HepG2 (cell line): ENCODE results near the gene OST4. TPM values are rescaled to one million over a fixed set of nuclear protein-coding genes. Genes with fewer than 3 reads are reported as not detected.

ENCODE experiments used
- ATF7-NPFF ChIP-seq: sonication (generic); formaldehyde crosslinking; IDR thresholded peaks from 2 replicates; pipeline ENCODE4 v1.8.1; 2023; ENCODE audit warnings: mild to moderate bottlenecking, low read depth, missing genetic modification reagents, moderate library complexity
- PRMT3 ChIP-seq: sonication (generic); formaldehyde crosslinking; IDR thresholded peaks from 2 replicates; pipeline ENCODE4 v1.8.1; 2022; ENCODE audit warnings: low read depth, mild to moderate bottlenecking, moderate library complexity, missing genetic modification reagents, borderline replicate concordance
- WIZ ChIP-seq: sonication (generic); formaldehyde crosslinking; IDR thresholded peaks from 2 replicates; pipeline ENCODE4 v1.5.1; 2020; ENCODE audit warnings: mild to moderate bottlenecking, missing genetic modification reagents
- ZFP82 ChIP-seq: sonication (generic); formaldehyde crosslinking; IDR thresholded peaks from 2 replicates; pipeline ENCODE4 v1.5.1; 2020; ENCODE audit warnings: mild to moderate bottlenecking, missing genetic modification reagents, borderline replicate concordance
- ZMAT3 ChIP-seq: sonication (generic); formaldehyde crosslinking; conservative IDR thresholded peaks from 2 replicates; pipeline ENCODE4 v1.7.0; 2021; ENCODE audit warnings: missing genetic modification reagents
- ZSCAN21 ChIP-seq: sonication (generic); formaldehyde crosslinking; IDR thresholded peaks from 2 replicates; pipeline ENCODE4 v1.8.0; 2022; ENCODE audit warnings: mild to moderate bottlenecking, missing genetic modification reagents, moderate library complexity, borderline replicate concordance
- polyA plus RNA-seq, 8 experiments: library from polyadenylated mRNA; depleted of rRNA in 3 of 8; stranded (reverse) in 7 of 8; unstranded in 1 of 8; fragments of >200 nt; fragmentation: Illumina TruSeq in 4 of 8; extraction: Trizol in 4 of 8; gene quantifications; 2 replicates each; pipeline versions ENCODE4 v1.2.1 to v1.2.3, GENCODE V29; 2011 to 2016; ENCODE audit warnings: low read depth in 4 of 8, missing spikeins in 1 of 8, mixed read lengths in 1 of 8; ENCODE audit not compliant: insufficient read depth in 1 of 8
- total RNA-seq, 5 experiments: library from RNA; depleted of rRNA; stranded (reverse); fragments of >200 nt; fragmentation: Illumina TruSeq; extraction: Trizol; gene quantifications; 2 replicates each; pipeline ENCODE4 v1.2.3, GENCODE V29; 2016; ENCODE audit warnings: low read depth in 1 of 5
- TF ChIP-seq, protein P1 (sequence below): sonication (generic); formaldehyde crosslinking; IDR thresholded peaks from one replicate; pipeline ENCODE4 v1.5.1; 2020; ENCODE audit warnings: mild to moderate bottlenecking, missing genetic modification reagents; ENCODE audit errors: not compliant biosample characterization
- TF ChIP-seq, protein P2 (sequence below): sonication (generic); formaldehyde crosslinking; IDR thresholded peaks from 2 replicates; pipeline ENCODE4 v1.5.1; 2020; ENCODE audit warnings: mild to moderate bottlenecking, moderate library complexity, missing genetic modification reagents
- TF ChIP-seq, protein P3 (sequence below): sonication (generic); formaldehyde crosslinking; IDR thresholded peaks from 2 replicates; pipeline ENCODE4 v1.8.1; 2023; ENCODE audit warnings: missing genetic modification reagents, inconsistent platforms, borderline replicate concordance
- TF ChIP-seq, protein P4 (sequence below): sonication (generic); formaldehyde crosslinking; IDR thresholded peaks from 2 replicates; pipeline ENCODE4 v1.5.0; 2020; ENCODE audit warnings: mild to moderate bottlenecking, missing genetic modification reagents, borderline replicate concordance
- TF ChIP-seq, protein P5 (sequence below): sonication (generic); formaldehyde crosslinking; conservative IDR thresholded peaks from 2 replicates; pipeline ENCODE4 v1.4.0; 2020; ENCODE audit warnings: missing genetic modification reagents

Gene OST4
- total and polyA plus RNA-seq, 2 of the 13 experiments (the other 11 are each of a cell fraction or from before 2014, with no cell fraction given) = 498 to 584 TPM

DNA sequence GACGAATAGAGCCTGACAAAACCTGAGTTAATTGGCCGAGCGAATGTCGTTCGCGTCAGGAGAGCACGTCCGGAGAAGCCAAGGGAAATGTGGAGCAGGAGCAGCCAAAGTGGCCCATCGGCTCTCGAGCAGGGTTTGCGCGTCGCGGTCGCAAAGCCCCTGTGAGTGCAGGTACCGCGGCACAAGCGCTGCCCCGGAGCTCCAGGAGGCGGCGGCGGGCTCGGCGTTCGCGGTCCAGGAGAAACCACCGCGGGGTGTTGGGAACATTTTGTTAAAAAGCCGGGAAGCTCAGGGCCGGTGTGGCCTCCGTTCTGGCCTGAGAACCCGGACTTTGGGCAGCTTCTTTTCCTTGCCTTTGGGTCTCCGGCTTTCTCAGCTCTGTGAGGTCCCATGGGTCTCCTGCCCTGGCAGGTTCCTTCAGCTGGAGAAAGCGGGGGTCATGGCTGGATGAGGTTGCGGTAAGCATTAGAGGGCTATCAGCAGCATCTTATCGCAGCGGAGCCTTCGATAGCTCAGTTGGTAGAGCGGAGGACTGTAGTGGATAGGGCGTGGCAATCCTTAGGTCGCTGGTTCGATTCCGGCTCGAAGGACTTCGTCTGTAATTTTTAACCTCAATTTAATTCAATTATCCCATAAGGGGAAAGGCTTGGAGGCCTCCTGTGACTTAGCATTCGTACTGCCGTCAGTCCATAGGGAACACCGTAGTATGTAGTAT lies 21.0 kb downstream of the OST4 start (continued):
- TF ChIP-seq, protein P1, sequence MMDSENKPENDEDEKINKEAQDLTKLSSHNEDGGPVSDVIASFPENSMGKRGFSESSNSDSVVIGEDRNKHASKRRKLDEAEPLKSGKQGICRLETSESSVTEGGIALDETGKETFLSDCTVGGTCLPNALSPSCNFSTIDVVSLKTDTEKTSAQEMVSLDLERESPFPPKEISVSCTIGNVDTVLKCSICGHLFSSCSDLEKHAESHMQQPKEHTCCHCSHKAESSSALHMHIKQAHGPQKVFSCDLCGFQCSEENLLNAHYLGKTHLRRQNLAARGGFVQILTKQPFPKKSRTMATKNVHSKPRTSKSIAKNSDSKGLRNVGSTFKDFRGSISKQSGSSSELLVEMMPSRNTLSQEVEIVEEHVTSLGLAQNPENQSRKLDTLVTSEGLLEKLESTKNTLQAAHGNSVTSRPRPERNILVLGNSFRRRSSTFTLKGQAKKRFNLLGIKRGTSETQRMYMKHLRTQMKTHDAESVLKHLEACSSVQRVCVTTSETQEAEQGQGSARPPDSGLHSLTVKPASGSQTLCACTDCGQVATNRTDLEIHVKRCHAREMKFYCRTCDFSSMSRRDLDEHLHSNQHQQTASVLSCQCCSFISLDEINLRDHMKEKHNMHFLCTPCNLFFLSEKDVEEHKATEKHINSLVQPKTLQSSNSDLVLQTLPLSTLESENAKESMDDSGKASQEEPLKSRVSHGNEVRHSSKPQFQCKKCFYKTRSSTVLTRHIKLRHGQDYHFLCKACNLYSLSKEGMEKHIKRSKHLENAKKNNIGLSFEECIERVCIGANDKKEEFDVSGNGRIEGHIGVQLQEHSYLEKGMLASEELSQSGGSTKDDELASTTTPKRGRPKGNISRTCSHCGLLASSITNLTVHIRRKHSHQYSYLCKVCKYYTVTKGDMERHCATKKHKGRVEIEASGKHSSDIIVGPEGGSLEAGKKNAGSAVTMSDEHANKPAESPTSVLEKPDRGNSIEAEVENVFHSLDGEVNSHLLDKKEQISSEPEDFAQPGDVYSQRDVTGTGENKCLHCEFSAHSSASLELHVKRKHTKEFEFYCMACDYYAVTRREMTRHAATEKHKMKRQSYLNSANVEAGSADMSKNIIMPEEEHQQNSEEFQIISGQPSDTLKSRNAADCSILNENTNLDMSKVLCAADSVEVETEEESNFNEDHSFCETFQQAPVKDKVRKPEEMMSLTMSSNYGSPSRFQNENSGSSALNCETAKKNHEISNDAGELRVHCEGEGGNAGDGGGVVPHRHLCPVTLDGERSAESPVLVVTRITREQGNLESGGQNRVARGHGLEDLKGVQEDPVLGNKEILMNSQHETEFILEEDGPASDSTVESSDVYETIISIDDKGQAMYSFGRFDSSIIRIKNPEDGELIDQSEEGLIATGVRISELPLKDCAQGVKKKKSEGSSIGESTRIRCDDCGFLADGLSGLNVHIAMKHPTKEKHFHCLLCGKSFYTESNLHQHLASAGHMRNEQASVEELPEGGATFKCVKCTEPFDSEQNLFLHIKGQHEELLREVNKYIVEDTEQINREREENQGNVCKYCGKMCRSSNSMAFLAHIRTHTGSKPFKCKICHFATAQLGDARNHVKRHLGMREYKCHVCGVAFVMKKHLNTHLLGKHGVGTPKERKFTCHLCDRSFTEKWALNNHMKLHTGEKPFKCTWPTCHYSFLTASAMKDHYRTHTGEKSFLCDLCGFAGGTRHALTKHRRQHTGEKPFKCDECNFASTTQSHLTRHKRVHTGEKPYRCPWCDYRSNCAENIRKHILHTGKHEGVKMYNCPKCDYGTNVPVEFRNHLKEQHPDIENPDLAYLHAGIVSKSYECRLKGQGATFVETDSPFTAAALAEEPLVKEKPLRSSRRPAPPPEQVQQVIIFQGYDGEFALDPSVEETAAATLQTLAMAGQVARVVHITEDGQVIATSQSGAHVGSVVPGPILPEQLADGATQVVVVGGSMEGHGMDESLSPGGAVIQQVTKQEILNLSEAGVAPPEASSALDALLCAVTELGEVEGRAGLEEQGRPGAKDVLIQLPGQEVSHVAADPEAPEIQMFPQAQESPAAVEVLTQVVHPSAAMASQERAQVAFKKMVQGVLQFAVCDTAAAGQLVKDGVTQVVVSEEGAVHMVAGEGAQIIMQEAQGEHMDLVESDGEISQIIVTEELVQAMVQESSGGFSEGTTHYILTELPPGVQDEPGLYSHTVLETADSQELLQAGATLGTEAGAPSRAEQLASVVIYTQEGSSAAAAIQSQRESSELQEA (CRISPR knock-in tag) = no peak
- 0 out of 2 replicates have a peak, but pooled peaks have one; percentile 83 for TF ChIP-seq ZMAT3
- peak; percentile 94 for TF ChIP-seq WIZ (CRISPR knock-in tag)
- TF ChIP-seq PRMT3 (CRISPR knock-in tag) = no peak; the same call in 1 of the 2 replicates
- no peak; the same call in 1 of the 2 replicates for TF ChIP-seq ZSCAN21 (CRISPR knock-in tag)
- TF ChIP-seq, protein P2, sequence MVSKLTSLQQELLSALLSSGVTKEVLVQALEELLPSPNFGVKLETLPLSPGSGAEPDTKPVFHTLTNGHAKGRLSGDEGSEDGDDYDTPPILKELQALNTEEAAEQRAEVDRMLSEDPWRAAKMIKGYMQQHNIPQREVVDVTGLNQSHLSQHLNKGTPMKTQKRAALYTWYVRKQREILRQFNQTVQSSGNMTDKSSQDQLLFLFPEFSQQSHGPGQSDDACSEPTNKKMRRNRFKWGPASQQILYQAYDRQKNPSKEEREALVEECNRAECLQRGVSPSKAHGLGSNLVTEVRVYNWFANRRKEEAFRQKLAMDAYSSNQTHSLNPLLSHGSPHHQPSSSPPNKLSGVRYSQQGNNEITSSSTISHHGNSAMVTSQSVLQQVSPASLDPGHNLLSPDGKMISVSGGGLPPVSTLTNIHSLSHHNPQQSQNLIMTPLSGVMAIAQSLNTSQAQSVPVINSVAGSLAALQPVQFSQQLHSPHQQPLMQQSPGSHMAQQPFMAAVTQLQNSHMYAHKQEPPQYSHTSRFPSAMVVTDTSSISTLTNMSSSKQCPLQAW = peak; percentile 27; the same call in 1 of the 2 replicates
- TF ChIP-seq ZFP82 (CRISPR knock-in tag) = peak; percentile 89; the same call in 1 of the 2 replicates
- peak; percentile 51; the same call in 1 of the 2 replicates for TF ChIP-seq ATF7-NPFF (CRISPR knock-in tag)
- TF ChIP-seq, protein P3, sequence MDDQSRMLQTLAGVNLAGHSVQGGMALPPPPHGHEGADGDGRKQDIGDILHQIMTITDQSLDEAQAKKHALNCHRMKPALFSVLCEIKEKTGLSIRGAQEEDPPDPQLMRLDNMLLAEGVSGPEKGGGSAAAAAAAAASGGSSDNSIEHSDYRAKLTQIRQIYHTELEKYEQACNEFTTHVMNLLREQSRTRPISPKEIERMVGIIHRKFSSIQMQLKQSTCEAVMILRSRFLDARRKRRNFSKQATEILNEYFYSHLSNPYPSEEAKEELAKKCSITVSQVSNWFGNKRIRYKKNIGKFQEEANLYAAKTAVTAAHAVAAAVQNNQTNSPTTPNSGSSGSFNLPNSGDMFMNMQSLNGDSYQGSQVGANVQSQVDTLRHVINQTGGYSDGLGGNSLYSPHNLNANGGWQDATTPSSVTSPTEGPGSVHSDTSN = 0 out of 2 replicates have a peak, but pooled peaks have one; percentile 40
- TF ChIP-seq, protein P4, sequence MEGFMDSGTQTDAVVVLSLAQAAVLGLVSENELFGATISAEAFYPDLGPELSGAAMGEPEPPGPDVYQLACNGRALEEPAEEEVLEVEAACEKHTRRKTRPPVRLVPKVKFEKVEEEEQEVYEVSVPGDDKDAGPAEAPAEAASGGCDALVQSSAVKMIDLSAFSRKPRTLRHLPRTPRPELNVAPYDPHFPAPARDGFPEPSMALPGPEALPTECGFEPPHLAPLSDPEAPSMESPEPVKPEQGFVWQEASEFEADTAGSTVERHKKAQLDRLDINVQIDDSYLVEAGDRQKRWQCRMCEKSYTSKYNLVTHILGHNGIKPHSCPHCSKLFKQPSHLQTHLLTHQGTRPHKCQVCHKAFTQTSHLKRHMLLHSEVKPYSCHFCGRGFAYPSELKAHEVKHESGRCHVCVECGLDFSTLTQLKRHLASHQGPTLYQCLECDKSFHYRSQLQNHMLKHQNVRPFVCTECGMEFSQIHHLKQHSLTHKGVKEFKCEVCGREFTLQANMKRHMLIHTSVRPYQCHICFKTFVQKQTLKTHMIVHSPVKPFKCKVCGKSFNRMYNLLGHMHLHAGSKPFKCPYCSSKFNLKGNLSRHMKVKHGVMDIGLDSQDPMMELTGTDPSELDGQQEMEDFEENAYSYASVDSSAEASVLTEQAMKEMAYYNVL (CRISPR knock-in tag) = peak; percentile 47; the same call in 1 of the 2 replicates
- TF ChIP-seq, protein P5, sequence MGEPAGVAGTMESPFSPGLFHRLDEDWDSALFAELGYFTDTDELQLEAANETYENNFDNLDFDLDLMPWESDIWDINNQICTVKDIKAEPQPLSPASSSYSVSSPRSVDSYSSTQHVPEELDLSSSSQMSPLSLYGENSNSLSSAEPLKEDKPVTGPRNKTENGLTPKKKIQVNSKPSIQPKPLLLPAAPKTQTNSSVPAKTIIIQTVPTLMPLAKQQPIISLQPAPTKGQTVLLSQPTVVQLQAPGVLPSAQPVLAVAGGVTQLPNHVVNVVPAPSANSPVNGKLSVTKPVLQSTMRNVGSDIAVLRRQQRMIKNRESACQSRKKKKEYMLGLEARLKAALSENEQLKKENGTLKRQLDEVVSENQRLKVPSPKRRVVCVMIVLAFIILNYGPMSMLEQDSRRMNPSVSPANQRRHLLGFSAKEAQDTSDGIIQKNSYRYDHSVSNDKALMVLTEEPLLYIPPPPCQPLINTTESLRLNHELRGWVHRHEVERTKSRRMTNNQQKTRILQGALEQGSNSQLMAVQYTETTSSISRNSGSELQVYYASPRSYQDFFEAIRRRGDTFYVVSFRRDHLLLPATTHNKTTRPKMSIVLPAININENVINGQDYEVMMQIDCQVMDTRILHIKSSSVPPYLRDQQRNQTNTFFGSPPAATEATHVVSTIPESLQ (CRISPR knock-in tag) = peak; percentile 67; the same call in 1 of the 2 replicates
